Measurements from ENCODE around the gene ZBTB7C.

ZBTB7C gene

GRCh38 chr18:48206887-48207286 lies 202.3 kb downstream of the ZBTB7C start:
- DNase-seq: no peak

- DNase-seq: no peak
These were observed 205.1 kb downstream of the ZBTB7C start for GRCh38 chr18:48203961-48204666.

- DNase-seq: no peak
These were observed 205.8 kb downstream of the ZBTB7C start for GRCh38 chr18:48203288-48203945.

- no peak for DNase-seq
These were observed 206.6 kb downstream of the ZBTB7C start for GRCh38 chr18:48202350-48203260.

GRCh38 chr18:48202006-48202348 lies 207.2 kb downstream of the ZBTB7C start:
- DNase-seq: no peak

- no peak for DNase-seq
These were observed 207.7 kb downstream of the ZBTB7C start for GRCh38 chr18:48201337-48202005.

GRCh38 chr18:48200631-48201336 lies 208.4 kb downstream of the ZBTB7C start:
- no peak for DNase-seq

GRCh38 chr18:48199399-48199798 lies 209.8 kb downstream of the ZBTB7C start:
- DNase-seq: no peak

GRCh38 chr18:48197819-48198218 lies 211.4 kb downstream of the ZBTB7C start:
- no peak for DNase-seq

GRCh38 chr18:48195787-48196186 lies 213.4 kb downstream of the ZBTB7C start:
- DNase-seq: no peak

- no peak for DNase-seq
These were observed 214.5 kb downstream of the ZBTB7C start for GRCh38 chr18:48194591-48195181.

- DNase-seq: no peak
These were observed 215.4 kb downstream of the ZBTB7C start for GRCh38 chr18:48193521-48194492.

GRCh38 chr18:48192542-48192941 lies 216.6 kb downstream of the ZBTB7C start:
- no peak for DNase-seq

- no peak for DNase-seq
These were observed 217.7 kb downstream of the ZBTB7C start for GRCh38 chr18:48191494-48191893.

- no peak for DNase-seq
These were observed 218.2 kb downstream of the ZBTB7C start for GRCh38 chr18:48190994-48191393.

- no peak for DNase-seq
These were observed 220.6 kb downstream of the ZBTB7C start for GRCh38 chr18:48188609-48189008.

GRCh38 chr18:48186861-48187260 lies 222.3 kb downstream of the ZBTB7C start:
- no peak for DNase-seq

- no peak for DNase-seq
These were observed 222.9 kb downstream of the ZBTB7C start for GRCh38 chr18:48186131-48186766.

GRCh38 chr18:48184118-48184517 lies 225.1 kb downstream of the ZBTB7C start:
- no peak for DNase-seq

- DNase-seq: no peak
These were observed 225.6 kb downstream of the ZBTB7C start for GRCh38 chr18:48183613-48184012.
